ENCODE measurements around the gene SRSF5.

SRSF5 gene

DNA sequence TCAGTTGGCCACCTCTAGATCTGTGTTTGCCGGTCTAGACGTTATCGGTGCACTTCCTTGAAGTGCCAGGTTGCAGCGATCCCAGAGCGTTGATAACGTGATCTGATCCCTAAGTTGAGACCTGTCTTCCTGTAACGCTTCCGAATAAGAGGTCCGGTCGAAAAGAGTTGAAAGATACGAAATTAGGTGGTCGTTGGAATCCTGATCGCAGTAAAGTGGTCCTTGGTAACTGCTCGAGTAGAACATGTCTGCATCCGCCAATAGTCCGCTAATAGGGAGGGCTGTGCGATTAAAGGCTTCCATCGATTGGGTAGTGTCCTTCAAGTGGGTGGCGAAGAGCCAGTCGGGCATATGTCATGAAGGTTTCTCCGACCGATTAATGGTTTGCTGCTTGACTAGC lies 2.7 kb downstream of the SRSF5 start:
- H3K4me3 ChIP-seq (ENCODE audit: control insufficient read depth, low read depth, low read length) = no peak overlapping the region
- TF ChIP-seq, protein P1, sequence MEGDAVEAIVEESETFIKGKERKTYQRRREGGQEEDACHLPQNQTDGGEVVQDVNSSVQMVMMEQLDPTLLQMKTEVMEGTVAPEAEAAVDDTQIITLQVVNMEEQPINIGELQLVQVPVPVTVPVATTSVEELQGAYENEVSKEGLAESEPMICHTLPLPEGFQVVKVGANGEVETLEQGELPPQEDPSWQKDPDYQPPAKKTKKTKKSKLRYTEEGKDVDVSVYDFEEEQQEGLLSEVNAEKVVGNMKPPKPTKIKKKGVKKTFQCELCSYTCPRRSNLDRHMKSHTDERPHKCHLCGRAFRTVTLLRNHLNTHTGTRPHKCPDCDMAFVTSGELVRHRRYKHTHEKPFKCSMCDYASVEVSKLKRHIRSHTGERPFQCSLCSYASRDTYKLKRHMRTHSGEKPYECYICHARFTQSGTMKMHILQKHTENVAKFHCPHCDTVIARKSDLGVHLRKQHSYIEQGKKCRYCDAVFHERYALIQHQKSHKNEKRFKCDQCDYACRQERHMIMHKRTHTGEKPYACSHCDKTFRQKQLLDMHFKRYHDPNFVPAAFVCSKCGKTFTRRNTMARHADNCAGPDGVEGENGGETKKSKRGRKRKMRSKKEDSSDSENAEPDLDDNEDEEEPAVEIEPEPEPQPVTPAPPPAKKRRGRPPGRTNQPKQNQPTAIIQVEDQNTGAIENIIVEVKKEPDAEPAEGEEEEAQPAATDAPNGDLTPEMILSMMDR (conservative IDR thresholded peaks at IDR 0.05; ENCODE audit: control insufficient read depth, insufficient read depth, low read depth, low read length) = no peak
- DNase-seq (ENCODE audit: low read depth) = no peak

DNA sequence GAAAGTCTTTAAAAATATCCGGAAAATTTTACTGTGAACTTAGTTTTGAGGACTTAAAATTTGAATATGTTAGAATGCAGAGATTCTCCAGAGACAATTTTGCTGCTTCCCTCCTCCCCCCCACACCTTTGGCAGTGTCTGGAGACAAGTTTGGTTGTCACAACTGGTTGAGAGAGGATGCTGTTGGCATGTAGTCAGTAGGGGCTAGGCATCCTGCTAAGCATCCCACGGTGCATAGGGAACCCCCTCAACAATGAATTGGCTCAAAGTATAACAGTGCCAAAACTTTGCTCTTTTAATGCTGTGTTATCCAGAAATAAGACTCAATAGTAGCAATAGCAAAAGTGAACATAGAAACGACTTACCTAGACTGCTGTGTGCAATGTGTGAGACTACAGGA lies 3.6 kb downstream of the SRSF5 start:
- TF ChIP-seq, protein P1 (conservative IDR thresholded peaks at IDR 0.05; ENCODE audit: control insufficient read depth, insufficient read depth, low read depth, low read length) = no peak
- no peak for DNase-seq (ENCODE audit: low read depth)
- no peak overlapping the region for H3K4me3 ChIP-seq (ENCODE audit: control insufficient read depth, low read depth, low read length)

DNA sequence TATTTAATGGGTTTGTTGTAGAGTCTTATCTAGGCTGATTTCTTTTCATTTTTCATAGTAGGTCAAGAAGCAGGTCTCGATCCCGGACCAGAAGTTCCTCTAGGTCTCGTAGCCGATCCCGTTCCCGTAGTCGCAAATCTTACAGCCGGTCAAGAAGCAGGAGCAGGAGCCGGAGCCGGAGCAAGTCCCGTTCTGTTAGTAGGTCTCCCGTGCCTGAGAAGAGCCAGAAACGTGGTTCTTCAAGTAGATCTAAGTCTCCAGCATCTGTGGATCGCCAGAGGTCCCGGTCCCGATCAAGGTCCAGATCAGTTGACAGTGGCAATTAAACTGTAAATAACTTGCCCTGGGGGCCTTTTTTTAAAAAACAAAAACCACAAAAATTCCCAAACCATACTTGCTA lies 4.2 kb downstream of the SRSF5 start:
- TF ChIP-seq, protein P1 (conservative IDR thresholded peaks at IDR 0.05; ENCODE audit: control insufficient read depth, insufficient read depth, low read depth, low read length) = no peak
- H3K4me3 ChIP-seq (ENCODE audit: control insufficient read depth, low read depth, low read length) = no peak overlapping the region
- no peak for DNase-seq (ENCODE audit: low read depth)

DNA sequence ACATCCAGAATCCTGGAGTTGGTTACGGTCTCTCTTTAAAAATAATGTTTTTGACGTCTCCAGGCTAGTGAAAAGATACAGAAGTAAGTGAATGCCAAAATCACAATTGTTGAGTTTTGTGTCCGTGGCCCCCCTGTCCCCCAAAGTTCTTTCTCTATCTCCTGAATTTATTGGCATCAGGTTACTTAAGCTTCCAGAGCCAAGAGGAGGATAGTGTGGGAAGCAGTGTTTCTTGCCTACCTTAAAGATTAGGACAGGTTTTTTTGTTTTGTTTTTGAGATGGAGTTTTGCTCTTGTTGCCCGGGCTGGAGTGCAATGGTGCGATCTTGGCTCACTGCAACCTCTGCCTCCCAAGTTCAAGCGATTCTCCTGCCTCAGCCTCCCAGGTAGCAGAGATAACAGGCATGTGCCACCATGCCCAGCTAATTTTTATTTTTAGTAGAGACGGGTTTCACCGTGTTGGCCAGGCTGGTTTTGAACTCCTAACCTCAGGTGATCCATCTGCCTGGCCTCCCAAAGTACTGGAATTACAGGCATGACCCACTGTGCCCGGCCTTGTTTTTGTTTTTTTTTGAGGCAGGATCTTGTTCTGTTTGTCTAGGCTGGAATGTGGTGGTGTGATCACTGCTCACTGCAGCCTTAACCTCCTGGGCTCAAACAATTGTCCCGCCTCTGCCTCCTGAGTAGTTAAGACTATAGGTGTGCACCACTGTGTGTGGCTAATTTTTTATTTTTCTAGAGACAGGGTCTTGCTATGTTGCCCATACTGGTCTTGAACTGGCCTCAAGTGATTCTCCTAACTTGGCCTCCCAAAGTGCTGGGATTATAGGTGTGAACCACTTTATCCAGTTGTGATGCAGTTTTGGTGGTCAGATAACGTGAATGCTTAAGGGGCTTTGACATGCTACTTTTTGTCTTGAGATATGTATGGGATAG lies 5.4 kb downstream of the SRSF5 start:
- no peak overlapping the region for H3K4me3 ChIP-seq (ENCODE audit: control insufficient read depth, low read depth, low read length)
- DNase-seq (ENCODE audit: low read depth) = no peak
- TF ChIP-seq, protein P1 (conservative IDR thresholded peaks at IDR 0.05; ENCODE audit: control insufficient read depth, insufficient read depth, low read depth, low read length) = no peak

DNA sequence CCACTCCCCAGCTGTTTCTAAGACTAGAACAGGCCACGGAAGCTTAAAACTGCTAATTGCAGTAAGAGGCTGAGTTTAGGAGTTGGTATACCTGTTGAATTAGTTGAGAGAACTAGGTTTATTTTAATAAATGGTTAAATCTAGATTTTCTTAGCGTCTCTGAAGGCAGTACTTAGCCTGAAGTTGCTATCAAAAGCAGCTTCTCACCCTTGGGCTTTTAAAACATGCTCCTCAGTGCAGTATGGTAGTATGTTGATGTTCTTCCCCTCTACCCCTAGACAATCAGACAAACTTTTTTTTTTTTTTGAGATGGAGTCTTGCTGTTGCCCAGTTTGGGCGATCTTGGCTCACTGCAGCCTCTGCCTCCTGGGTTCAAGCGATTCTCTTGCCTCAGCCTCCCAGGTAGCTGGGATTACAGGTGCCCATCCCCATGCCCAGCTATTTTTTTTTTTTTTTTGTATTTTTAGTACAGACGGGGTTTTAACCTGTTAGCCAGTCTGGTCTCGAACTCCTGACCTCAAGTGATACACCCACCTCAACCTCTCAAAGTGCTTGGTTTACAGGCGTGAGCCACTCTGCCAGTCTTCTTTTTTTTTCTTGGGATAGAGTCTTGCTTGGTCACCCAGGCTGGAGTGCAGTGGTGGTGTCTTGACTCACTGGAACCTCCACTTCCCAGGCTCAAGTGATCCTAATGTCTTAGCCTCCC lies 6.8 kb downstream of the SRSF5 start:
- no peak for DNase-seq (ENCODE audit: low read depth)
- TF ChIP-seq, protein P1 (conservative IDR thresholded peaks at IDR 0.05; ENCODE audit: control insufficient read depth, insufficient read depth, low read depth, low read length) = no peak
- H3K4me3 ChIP-seq (ENCODE audit: control insufficient read depth, low read depth, low read length) = no peak overlapping the region

DNA sequence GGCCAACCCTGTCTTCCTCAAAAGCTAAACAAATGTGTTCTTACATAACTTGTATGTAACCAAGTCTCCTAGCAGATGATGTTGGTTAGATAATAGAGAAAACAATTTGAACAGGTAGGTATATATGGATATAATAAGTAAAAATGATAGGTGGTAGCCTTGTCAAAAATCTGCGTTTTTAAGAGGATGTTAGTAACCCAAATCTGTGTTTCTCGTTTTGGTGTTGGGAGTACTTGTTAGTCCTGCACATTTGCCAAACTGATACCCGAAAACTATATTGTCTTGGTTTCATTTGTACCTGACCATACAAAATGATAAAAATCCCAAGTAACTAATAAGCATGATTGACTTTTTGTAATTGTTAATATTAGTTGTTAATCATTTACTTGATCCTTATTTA lies 8.1 kb downstream of the SRSF5 start:
- DNase-seq (ENCODE audit: low read depth) = no peak
- H3K4me3 ChIP-seq (ENCODE audit: control insufficient read depth, low read depth, low read length) = no peak overlapping the region
- TF ChIP-seq, protein P1 (conservative IDR thresholded peaks at IDR 0.05; ENCODE audit: control insufficient read depth, insufficient read depth, low read depth, low read length) = no peak
